ENCODE data around the gene FRMD4A.

- no peak for TF ChIP-seq CTCF (conservative IDR thresholded peaks at IDR 0.05)
- TF ChIP-seq EZH2 (IDR thresholded peaks at IDR 0.05; ENCODE audit: low read depth), result no peak
Observed at GRCh38 chr10:14336736-14337135, 6.0 kb upstream of the FRMD4A start.
